Measurements from ENCODE around the gene TAL2. TPM values are rescaled to one million over a fixed set of nuclear protein-coding genes. Genes with fewer than 3 reads are reported as not detected.

Gene TAL2
- total and polyA plus RNA-seq, 2 donors (not counting 3 experiments of a cell fraction or from before 2014, with no cell fraction given), result 0.30 TPM; not detected in 1

- Histone ChIP-seq H3K4me1 (ENCODE audit: control insufficient read depth, extremely low read depth, insufficient read depth, low read length) (no peaks in the 10 kb centered on the region), H3K9ac (replicated peaks; ENCODE audit: extremely low read depth, insufficient read depth, low read length) (no peak overlapping the region), H2AFZ (ENCODE audit: low read depth, low read length) (no peak overlapping the region), H3K27ac (ENCODE audit: insufficient read depth, low read depth, low read length) (no peak overlapping the region), H3K9me1 (replicated peaks; ENCODE audit: control insufficient read depth, extremely low read depth, insufficient read depth, low read length) (no peaks in the 10 kb centered on the region), H4K20me1 (replicated peaks; ENCODE audit: control insufficient read depth, extremely low read depth, insufficient read depth, low read length) (no peaks in the 10 kb centered on the region), H3K79me2 (ENCODE audit: control insufficient read depth, insufficient read depth, low read length) (no peaks in the 10 kb centered on the region), H3K4me3 (replicated peaks in 1 of 3; ENCODE audit: insufficient read depth in 1 of 3, low read depth in 1 of 3, low read length in 3 of 3) (no peak overlapping the region), H3K27me3 (ENCODE audit: control insufficient read depth in 2 of 2, insufficient read depth in 2 of 2, low read length in 2 of 2) (no peaks in the 10 kb centered on the region), H3K4me2 (ENCODE audit: insufficient read depth, low read length) (no peak overlapping the region), H3K9me3 (replicated peaks; ENCODE audit: control insufficient read depth, insufficient read depth, low read length) (no peaks in the 10 kb centered on the region), H3K36me3 (ENCODE audit: control insufficient read depth in 2 of 2, extremely low read depth in 1 of 2, insufficient read depth in 2 of 2, low read length in 2 of 2) (no peaks in the 10 kb centered on the region)
- intact Hi-C loops (cut with micrococcal nuclease), result no loop called here
- dilution Hi-C loops (cut with MboI; ENCODE audit: extremely low pct_ligation_motif_present, low sequenced_read_pairs), result no loop called here
- POLR2A ChIA-PET, result no interaction called here
- CTCF ChIA-PET, result interaction anchor here (2.7 to 3.5 kb wide), 2 partner anchors 11 to 23 kb away, joined by 10 to 16 read pairs; no protein-coding TSS in a partner anchor
- no peak for FAIRE-seq
- peak; percentile 15 for DNase-seq (ENCODE audit: low read depth, low spot score)
- TF ChIP-seq POLR2A (IDR thresholded peaks at IDR 0.05; ENCODE audit: low read depth, low read length), result no peak
- TF ChIP-seq POLR2AphosphoS5 (IDR thresholded peaks at IDR 0.05; ENCODE audit: insufficient read depth, low read depth, low read length), result no peak
- TF ChIP-seq JUN (IDR thresholded peaks at IDR 0.05; ENCODE audit: borderline replicate concordance, insufficient read depth, insufficient read length, low read depth), result no peak
- TF ChIP-seq FOS (IDR thresholded peaks at IDR 0.05; ENCODE audit: borderline replicate concordance, insufficient read depth, low read length), result no peak
- TF ChIP-seq MYC (IDR thresholded peaks at IDR 0.05; ENCODE audit: low read depth, low read length), result no peak
- no peak for TF ChIP-seq GATA2 (IDR thresholded peaks at IDR 0.05; ENCODE audit: insufficient read depth, insufficient read length, low read depth, low read length)
- no peak for TF ChIP-seq EZH2 (IDR thresholded peaks at IDR 0.05; ENCODE audit: borderline replicate concordance, low read depth, low read length, severe bottlenecking)
- no peak for TF ChIP-seq MAX (IDR thresholded peaks at IDR 0.05; ENCODE audit: insufficient read depth, insufficient read length)
- no peak for TF ChIP-seq CTCF (IDR thresholded peaks at IDR 0.05; ENCODE audit: extremely low read depth in 1 of 2, insufficient read depth in 1 of 2, low read depth in 1 of 2, low read length in 2 of 2)
- BruUV-seq (replicated peaks), result no TSS peak
Measured at GRCh38 chr9:105636331-105636730, 25.9 kb upstream of the TAL2 start.
